HL-60/S4 treated with retinoic acid at 250 ng/mL for 4 days and 3 days (cell line): ENCODE measurements around the gene SPI1.
"Not testable (repeated sequence)": the region's sequence is repeated elsewhere in the genome, so short reads cannot be mapped to it uniquely, and the experiment has no call there.

ENCODE experiments used
- in situ Hi-C: fragments of 300-500 bp; cut with MboI; formaldehyde crosslinking; loops from 2 replicates; pipeline ENCODE4 v1.7.0; 2022; ENCODE audit warnings: low sequenced_read_pairs

SPI1 gene

DNA sequence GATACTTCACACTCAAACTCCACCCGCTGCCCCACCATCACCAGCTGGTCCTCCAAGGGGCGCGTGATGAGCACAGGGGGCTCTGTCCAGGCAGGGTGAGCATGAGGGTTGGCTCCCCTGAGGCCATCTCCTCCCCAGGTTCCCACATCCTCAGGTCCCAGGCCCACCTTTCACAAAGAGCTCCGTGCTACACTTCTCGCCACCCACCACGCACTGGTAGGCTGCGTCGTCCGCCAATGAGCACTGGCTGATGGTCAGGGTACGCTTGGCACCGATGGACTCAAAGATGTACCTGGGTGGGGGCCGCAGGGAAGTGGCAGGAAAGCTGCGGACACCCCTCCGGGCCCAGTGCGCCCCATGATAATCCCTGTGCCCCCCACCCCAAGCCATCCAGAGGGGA lies 35.5 kb downstream of the SPI1 start:
- in situ Hi-C loops, result no loop called here

DNA sequence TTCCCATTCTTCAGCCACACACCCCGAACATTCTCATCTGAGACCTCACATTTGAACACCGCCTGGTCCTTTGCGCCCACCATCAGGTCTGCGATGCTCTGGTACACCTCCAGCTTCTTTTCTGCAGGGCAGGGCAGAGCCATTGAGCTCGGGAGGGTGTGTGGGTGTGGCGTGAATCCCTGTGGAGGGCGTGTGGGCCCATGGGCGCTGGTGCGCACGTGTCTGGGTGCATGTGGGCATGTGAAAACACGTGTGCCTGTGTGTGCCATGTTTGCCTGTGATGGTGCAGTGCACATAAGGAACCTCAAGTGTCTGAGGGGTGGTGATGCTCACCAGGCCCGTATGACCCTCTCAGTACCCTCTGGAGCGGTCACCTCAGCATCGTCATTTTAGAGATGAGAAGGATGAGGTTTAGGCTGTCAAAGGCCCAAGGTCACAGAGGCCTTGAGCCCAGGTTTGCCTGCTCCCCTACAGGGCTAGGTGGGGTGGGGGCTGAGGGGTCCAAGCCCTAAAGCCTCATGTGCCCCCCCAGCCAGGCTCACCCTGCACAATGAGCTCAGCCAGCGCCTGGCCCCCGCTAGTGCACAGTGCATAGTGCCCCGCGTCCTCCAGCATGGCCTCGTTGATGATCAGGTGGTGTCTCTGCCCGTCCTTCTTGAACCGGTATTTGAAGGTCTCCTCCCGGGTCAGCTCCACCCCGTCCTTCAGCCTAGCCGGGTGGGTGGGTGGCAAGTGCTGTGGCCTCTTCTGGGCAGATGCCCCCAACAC lies 36.1 kb downstream of the SPI1 start:
- in situ Hi-C loops, result no loop called here

DNA sequence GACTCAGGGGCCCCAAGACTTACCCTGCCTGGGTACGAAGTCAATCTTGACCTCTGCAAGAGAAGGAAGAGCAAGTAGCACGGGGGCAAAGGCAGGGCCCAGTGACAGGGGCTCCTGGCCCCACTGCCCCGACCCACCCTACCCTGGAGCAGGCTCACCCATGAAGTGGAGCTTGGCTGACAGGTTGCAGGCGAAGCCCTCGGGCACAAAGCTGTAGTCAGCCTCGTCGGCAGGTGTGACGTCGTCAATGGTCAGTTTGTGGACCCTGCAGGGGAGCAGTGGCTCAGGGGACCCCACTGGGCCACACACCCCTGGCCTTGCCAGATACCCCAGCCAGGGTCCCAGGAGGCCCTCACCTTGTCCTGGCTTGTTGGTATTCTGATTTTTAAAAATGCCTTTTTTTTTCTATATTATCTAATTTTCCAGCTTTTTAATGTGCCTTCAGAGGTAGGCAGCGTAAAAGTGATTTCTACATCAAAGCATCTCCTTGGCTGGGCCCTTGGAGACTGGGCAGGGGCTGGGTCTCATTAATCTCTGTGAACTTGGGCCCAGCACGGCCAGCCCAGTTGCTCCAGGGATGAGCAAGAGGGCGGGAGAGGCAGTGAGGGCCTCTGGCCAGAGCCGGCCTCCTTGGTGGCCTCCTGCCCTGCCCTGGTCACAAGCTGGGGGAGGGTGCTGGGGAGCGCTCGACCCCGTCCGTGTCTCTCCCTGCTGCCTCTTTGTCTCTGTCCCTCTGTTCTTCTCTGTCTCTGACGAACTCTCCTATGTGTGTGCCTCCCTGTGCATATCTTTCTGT lies 37.2 kb downstream of the SPI1 start:
- in situ Hi-C loops, result no loop called here

GRCh38 chr11:47340010-47340409 lies 38.3 kb downstream of the SPI1 start:
- in situ Hi-C loops, result no loop called here

- in situ Hi-C loops, result no loop called here
Observed at GRCh38 chr11:47338396-47339241, 39.7 kb downstream of the SPI1 start.

GRCh38 chr11:47337229-47337924 lies 41.0 kb downstream of the SPI1 start:
- in situ Hi-C loops, result no loop called here

GRCh38 chr11:47336595-47336994 lies 41.8 kb downstream of the SPI1 start:
- in situ Hi-C loops, result no loop called here

- in situ Hi-C loops, result no loop called here
Observed at GRCh38 chr11:47335733-47336132, 42.6 kb downstream of the SPI1 start.

DNA sequence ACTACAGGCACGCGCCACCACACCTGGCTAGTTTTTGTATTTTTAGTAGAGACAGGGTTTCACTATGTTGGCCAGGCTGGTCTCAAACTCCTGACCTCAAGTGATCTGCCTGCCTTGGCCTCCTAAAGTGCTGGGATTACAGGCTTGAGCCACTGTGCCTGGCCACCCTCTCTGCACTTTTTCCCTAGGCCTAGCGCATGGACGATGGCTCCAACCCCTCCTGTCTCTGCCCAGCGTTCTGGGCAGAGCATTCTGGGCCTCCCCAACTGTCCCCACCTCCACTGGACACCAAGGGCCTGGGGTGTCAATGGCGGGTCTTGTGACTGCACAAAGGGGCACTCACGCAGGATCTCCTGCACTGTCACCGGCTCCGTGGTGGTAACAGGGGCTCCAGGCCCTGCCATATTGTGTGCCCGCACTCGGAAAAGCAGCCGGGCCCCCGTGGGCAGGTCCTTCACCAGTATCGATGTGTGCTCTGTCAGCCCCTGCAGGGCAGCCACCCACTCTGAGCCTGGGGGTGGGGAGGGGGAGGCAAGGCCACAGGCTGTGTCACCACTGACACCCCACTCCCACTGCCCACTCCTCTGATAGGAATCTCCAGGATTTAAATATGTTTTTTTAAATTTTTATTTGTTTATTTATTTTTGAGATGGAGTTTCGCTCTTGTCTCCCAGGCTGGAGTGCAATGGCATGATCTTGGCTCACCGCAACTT lies 43.5 kb downstream of the SPI1 start:
- in situ Hi-C loops, result not testable (repeated sequence)

DNA sequence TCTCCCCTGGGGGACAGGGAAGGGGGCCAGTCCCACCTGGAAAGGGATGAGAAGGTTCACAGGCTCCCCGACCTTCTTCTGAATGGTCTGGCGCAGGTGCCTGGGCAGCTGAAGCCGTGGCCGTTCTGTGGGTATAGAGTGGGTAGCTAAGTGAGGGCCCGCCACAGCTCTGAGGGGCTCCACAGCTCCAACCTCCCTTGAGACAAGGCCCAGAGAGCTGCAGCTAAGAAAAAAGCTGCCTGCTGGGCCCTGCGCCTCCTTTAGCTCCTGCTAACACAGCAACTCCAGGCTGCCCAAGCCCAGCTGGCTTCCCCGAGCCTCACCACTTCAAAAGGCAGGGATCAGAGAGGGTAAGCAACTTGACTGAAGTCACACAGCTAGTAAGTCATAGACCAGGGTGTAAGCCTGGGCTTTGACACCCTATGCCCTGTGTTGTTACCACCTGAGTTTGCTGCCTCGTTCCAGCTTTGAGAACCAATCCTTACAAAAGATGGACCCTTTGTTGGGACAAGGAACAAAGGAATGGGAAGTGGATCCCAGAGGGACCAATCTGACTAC lies 44.4 kb downstream of the SPI1 start:
- in situ Hi-C loops, result no loop called here

DNA sequence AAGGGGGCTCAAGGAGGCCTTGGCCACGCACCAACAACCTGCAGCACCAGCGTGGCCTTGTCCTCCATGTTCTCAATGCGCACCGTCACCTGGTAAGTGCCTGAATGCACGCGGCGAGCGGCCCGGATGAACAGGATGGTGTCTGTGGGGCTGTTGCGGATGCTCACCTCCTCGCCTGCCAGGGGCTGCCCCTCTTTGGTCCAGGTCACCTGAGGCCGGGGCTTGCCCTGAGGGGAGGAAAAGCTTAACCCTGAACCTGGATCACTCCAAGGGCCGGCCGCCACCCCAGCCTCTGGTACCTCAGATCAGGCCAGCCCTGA lies 44.9 kb downstream of the SPI1 start:
- in situ Hi-C loops, result no loop called here

DNA sequence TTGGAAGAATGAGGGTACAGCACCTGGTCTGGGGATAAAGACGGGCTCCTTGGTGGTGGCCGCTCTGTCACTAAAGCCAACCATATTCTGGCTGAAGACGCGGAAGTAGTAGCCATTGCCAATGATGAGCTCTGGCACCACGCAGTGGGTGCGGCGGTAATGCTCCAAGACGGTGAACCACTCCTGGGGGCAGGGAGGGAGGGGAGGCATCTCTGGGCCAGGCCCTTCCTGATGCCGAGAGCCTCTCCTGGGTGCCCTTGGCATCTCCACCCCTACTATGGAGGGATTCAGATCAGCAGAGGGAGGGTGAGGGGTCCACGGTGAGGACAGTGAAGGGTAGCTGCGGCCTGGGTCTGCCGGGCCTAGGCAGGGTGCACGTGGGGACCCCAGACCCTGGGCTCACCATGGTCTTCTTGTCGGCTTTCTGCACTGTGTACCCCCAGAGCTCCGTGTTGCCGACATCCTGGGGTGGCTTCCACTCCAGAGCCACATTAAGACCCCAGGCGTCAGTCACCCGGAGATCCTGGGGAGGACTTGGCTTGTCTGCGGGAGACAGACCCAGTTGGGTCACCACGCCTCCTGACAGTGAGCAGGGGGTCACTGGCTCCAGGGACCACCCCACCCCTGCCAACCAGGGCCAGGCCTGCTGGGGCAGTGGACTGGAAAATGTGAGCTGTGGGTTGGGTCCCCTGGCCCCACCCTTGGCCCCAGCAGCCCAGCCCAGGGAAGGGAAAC lies 45.4 kb downstream of the SPI1 start:
- in situ Hi-C loops, result no loop called here

- in situ Hi-C loops, result no loop called here
Observed at GRCh38 chr11:47332303-47332711, 46.0 kb downstream of the SPI1 start.

- in situ Hi-C loops, result no loop called here
Observed at GRCh38 chr11:47331454-47332302, 46.7 kb downstream of the SPI1 start.

GRCh38 chr11:47329987-47330931 lies 48.1 kb downstream of the SPI1 start:
- in situ Hi-C loops, result no loop called here

- in situ Hi-C loops, result no loop called here
Observed at GRCh38 chr11:47329431-47329986, 48.8 kb downstream of the SPI1 start.
